HEK293 (cell line): ENCODE data around the gene PDK4.

ENCODE experiments used
- CTCF ChIA-PET: fragments of 350-600 bp; formaldehyde crosslinking; extraction: SDS; loops from one replicate; lab custom pipeline; 2021; ENCODE audit warnings: antibody characterized with exemption; lab: Yijun Ruan, JAX
- POLR2A ChIA-PET: fragments of 300-600 bp; formaldehyde crosslinking; extraction: SDS; loops from one replicate; lab custom pipeline; 2020; ENCODE audit warnings: antibody characterized with exemption, inconsistent platforms; lab: Yijun Ruan, JAX
- H3K27ac ChIP-seq: fragments of 200-500 bp; sonication (Bioruptor generic); 2 replicates; pipeline ENCODE4 v1.5.1; 2014; ENCODE audit warnings: low read depth, low read length, control low read depth, inconsistent platforms; ENCODE audit errors: extremely low read depth
- H3K36me3 ChIP-seq, 2 experiments: fragments of 200-500 bp in 1 of 2; sonication (Bioruptor generic) in 1 of 2; 1 replicate in 1 of 2; 2 replicates in 1 of 2; pipeline ENCODE4 v1.5.1; 2014 to 2017; ENCODE audit warnings: inconsistent platforms in 2 of 2, low read length in 2 of 2; ENCODE audit not compliant: control insufficient read depth in 2 of 2, insufficient read depth in 1 of 2
- H3K4me1 ChIP-seq: fragments of 200-500 bp; sonication (Bioruptor generic); 2 replicates; pipeline ENCODE4 v1.5.1; 2014; ENCODE audit warnings: mild to moderate bottlenecking, low read length, inconsistent platforms; ENCODE audit not compliant: control insufficient read depth, insufficient read depth
- H3K4me3 ChIP-seq: 2 replicates; pipeline ENCODE4 v1.5.1; 2011; ENCODE audit warnings: low read depth, mild to moderate bottlenecking, control low read depth, low read length, moderate library complexity
- H3K9me3 ChIP-seq: fragments of 200-500 bp; sonication (Bioruptor generic); 2 replicates; pipeline ENCODE4 v1.5.1; 2014; ENCODE audit warnings: low read depth, low read length, inconsistent platforms; ENCODE audit not compliant: control insufficient read depth, insufficient read depth
- GLIS1 ChIP-seq: fragments of 450-650 bp; formaldehyde crosslinking; IDR thresholded peaks from 2 replicates; pipeline ENCODE4 v1.5.1; 2016; ENCODE audit warnings: missing biosample characterization, missing genetic modification characterization
- KLF16 ChIP-seq: fragments of 450-650 bp; formaldehyde crosslinking; IDR thresholded peaks from 2 replicates; pipeline ENCODE4 v1.5.1; 2017; ENCODE audit warnings: missing biosample characterization, missing genetic modification characterization
- KLF8 ChIP-seq: fragments of 450-650 bp; formaldehyde crosslinking; IDR thresholded peaks from 2 replicates; pipeline ENCODE4 v1.5.1; 2016; ENCODE audit warnings: missing biosample characterization, missing genetic modification characterization
- ZBTB17 ChIP-seq: fragments of 450-650 bp; formaldehyde crosslinking; IDR thresholded peaks from 2 replicates; pipeline ENCODE4 v1.5.1; 2016; ENCODE audit warnings: missing biosample characterization, missing genetic modification characterization
- ZBTB48 ChIP-seq: fragments of 450-650 bp; formaldehyde crosslinking; IDR thresholded peaks from 2 replicates; pipeline ENCODE4 v1.5.1; 2016; ENCODE audit warnings: missing biosample characterization, missing genetic modification characterization
- ZFP41 ChIP-seq: fragments of 450-650 bp; formaldehyde crosslinking; IDR thresholded peaks from 2 replicates; pipeline ENCODE4 v1.5.1; 2016; ENCODE audit warnings: missing biosample characterization, missing genetic modification characterization, borderline replicate concordance
- ZNF133 ChIP-seq: fragments of 450-650 bp; formaldehyde crosslinking; IDR thresholded peaks from 2 replicates; pipeline ENCODE4 v1.5.1; 2016; ENCODE audit warnings: missing biosample characterization, missing genetic modification characterization
- ZNF138 ChIP-seq: fragments of 450-650 bp; formaldehyde crosslinking; IDR thresholded peaks from 2 replicates; pipeline ENCODE4 v1.5.1; 2016; ENCODE audit warnings: missing biosample characterization, missing genetic modification characterization, borderline replicate concordance
- ZNF266 ChIP-seq: fragments of 450-650 bp; formaldehyde crosslinking; IDR thresholded peaks from 2 replicates; pipeline ENCODE4 v1.5.1; 2016; ENCODE audit warnings: missing biosample characterization, missing genetic modification characterization, low read depth
- ZNF391 ChIP-seq: fragments of 450-650 bp; formaldehyde crosslinking; IDR thresholded peaks from 2 replicates; pipeline ENCODE4 v1.5.1; 2016; ENCODE audit warnings: low read depth, missing biosample characterization, missing genetic modification characterization, borderline replicate concordance
- ZNF561 ChIP-seq: fragments of 450-650 bp; IDR thresholded peaks from 2 replicates; pipeline ENCODE4 v1.5.1; 2018; ENCODE audit warnings: missing biosample characterization, missing genetic modification characterization, borderline replicate concordance
- ZNF677 ChIP-seq: fragments of 450-650 bp; IDR thresholded peaks from 2 replicates; pipeline ENCODE4 v1.5.0; 2018; ENCODE audit warnings: missing biosample characterization, mild to moderate bottlenecking, missing genetic modification characterization, moderate library complexity
- ZNF792 ChIP-seq: fragments of 450-650 bp; formaldehyde crosslinking; IDR thresholded peaks from 2 replicates; pipeline ENCODE4 v1.5.1; 2016; ENCODE audit warnings: missing biosample characterization, missing genetic modification characterization
- ZXDB ChIP-seq: fragments of 450-650 bp; formaldehyde crosslinking; IDR thresholded peaks from 2 replicates; pipeline ENCODE4 v1.5.1; 2016; ENCODE audit warnings: missing biosample characterization, missing genetic modification characterization
- TF ChIP-seq, protein P1 (sequence below): fragments of 450-650 bp; formaldehyde crosslinking; IDR thresholded peaks from 2 replicates; pipeline ENCODE4 v1.5.1; 2016; ENCODE audit warnings: missing biosample characterization, missing genetic modification characterization
- TF ChIP-seq, protein P2 (sequence below): fragments of 450-650 bp; formaldehyde crosslinking; IDR thresholded peaks from 2 replicates; pipeline ENCODE4 v1.5.1; 2017; ENCODE audit warnings: missing biosample characterization, missing genetic modification characterization
- TF ChIP-seq, protein P3 (sequence below): fragments of 450-650 bp; formaldehyde crosslinking; conservative IDR thresholded peaks from 2 replicates; pipeline ENCODE4 v1.5.1; 2016; ENCODE audit warnings: low read depth, missing biosample characterization, missing genetic modification characterization

PDK4 gene

DNA sequence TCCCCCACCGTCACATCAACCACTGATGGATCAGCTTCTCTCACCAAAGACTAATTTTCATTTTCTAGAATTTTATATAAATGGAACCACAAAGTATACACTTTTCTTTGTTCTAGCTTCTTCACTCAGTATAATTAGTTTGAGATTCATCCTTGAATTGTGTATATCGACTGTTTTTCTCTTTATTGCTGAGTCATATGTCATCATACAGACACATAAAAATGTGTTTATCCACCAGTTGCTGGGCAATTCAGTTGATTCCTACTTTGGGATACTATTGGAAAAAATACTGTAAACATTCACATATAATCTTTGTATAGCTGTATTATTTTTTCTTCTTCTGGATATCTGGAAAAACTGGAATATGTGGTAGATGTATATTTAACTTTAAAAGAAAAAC is 26.6 kb downstream of the PDK4 start:
- Histone ChIP-seq H3K9me3 (no peaks in the 10 kb centered on the region), H3K4me3 (no peak overlapping the region), H3K27ac (no peak overlapping the region), H3K36me3 (no peaks in the 10 kb centered on the region), H3K4me1 (no peaks in the 10 kb centered on the region)
- TF ChIP-seq ZNF677 (tag by site-specific recombination) (no peak), ZNF133 (tag by site-specific recombination) (no peak), ZNF391 (no peak), ZNF792 (no peak), GLIS1 (tag by site-specific recombination) (no peak)
- TF ChIP-seq, protein P1, sequence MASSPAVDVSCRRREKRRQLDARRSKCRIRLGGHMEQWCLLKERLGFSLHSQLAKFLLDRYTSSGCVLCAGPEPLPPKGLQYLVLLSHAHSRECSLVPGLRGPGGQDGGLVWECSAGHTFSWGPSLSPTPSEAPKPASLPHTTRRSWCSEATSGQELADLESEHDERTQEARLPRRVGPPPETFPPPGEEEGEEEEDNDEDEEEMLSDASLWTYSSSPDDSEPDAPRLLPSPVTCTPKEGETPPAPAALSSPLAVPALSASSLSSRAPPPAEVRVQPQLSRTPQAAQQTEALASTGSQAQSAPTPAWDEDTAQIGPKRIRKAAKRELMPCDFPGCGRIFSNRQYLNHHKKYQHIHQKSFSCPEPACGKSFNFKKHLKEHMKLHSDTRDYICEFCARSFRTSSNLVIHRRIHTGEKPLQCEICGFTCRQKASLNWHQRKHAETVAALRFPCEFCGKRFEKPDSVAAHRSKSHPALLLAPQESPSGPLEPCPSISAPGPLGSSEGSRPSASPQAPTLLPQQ: no peak
- TF ChIP-seq, protein P2, sequence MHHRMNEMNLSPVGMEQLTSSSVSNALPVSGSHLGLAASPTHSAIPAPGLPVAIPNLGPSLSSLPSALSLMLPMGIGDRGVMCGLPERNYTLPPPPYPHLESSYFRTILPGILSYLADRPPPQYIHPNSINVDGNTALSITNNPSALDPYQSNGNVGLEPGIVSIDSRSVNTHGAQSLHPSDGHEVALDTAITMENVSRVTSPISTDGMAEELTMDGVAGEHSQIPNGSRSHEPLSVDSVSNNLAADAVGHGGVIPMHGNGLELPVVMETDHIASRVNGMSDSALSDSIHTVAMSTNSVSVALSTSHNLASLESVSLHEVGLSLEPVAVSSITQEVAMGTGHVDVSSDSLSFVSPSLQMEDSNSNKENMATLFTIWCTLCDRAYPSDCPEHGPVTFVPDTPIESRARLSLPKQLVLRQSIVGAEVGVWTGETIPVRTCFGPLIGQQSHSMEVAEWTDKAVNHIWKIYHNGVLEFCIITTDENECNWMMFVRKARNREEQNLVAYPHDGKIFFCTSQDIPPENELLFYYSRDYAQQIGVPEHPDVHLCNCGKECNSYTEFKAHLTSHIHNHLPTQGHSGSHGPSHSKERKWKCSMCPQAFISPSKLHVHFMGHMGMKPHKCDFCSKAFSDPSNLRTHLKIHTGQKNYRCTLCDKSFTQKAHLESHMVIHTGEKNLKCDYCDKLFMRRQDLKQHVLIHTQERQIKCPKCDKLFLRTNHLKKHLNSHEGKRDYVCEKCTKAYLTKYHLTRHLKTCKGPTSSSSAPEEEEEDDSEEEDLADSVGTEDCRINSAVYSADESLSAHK: no peak
- POLR2A ChIA-PET: no interaction called here
- CTCF ChIA-PET: interaction anchor here (0.7 to 1.4 kb wide), 2 partner anchors 58 to 116 kb away, joined by 3 to 4 read pairs; no protein-coding TSS in a partner anchor

DNA sequence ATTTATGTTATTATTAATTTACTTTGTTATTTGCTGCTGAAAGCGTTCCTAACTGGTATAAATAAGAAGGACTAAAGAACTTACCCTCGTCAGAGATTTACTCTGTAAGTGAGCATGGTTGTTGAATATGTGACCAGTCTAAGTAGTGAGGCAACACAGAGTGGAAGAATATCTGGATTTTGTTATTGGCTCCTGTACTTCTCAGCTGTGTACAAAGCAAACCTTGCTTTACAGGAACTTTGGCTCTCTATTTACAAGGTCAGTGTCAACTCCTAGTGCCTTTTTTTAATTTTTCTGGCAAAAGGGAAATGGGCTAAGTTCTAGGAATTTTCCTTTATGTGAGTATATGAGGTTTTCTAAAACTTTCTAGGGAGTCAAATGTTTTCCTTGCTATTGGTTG is 35.6 kb downstream of the PDK4 start:
- CTCF ChIA-PET: interaction anchor here (0.6 to 0.7 kb wide), 2 partner anchors 13 to 51 kb away, joined by 3 to 4 read pairs; no protein-coding TSS in a partner anchor
- H3K27ac ChIP-seq: no peak overlapping the region
- no peaks in the 10 kb centered on the region for H3K36me3 ChIP-seq
- no peaks in the 10 kb centered on the region for H3K9me3 ChIP-seq
- POLR2A ChIA-PET: no interaction called here
- H3K4me1 ChIP-seq: no peaks in the 10 kb centered on the region
- no peak overlapping the region for H3K4me3 ChIP-seq
- no peak for TF ChIP-seq ZXDB (tag by site-specific recombination)

DNA sequence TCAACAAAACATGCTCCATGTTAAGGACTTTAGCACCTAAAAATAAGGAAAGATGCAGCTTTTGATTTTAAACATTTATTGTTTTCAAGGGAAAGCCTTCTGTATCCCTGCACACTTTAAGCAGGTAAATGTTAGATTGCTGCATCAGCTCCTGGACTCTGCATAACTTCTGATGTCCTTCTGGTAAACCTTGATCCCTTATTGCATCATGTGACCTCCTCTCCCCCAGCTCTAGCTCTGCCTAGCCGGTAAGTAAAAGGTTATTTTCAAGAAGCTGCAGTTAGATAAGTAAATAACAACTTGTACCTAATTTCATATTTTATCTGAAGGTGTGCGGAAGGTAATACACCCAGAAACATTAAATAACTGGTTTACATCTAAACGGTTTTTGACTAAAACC is 37.5 kb downstream of the PDK4 start:
- POLR2A ChIA-PET: no interaction called here
- CTCF ChIA-PET: interaction anchor here (0.6 to 2.5 kb wide), 4 partner anchors 15 to 747 kb away, joined by 3 to 6 read pairs (median 4); no protein-coding TSS in a partner anchor
- Histone ChIP-seq H3K9me3 (no peaks in the 10 kb centered on the region), H3K4me1 (no peaks in the 10 kb centered on the region), H3K27ac (no peak overlapping the region), H3K4me3 (no peak overlapping the region), H3K36me3 (no peaks in the 10 kb centered on the region)
- TF ChIP-seq ZNF561 (tag by site-specific recombination): no peak
- no peak for TF ChIP-seq ZBTB48 (tag by site-specific recombination)
- TF ChIP-seq KLF16 (tag by site-specific recombination): no peak
- TF ChIP-seq, protein P3, sequence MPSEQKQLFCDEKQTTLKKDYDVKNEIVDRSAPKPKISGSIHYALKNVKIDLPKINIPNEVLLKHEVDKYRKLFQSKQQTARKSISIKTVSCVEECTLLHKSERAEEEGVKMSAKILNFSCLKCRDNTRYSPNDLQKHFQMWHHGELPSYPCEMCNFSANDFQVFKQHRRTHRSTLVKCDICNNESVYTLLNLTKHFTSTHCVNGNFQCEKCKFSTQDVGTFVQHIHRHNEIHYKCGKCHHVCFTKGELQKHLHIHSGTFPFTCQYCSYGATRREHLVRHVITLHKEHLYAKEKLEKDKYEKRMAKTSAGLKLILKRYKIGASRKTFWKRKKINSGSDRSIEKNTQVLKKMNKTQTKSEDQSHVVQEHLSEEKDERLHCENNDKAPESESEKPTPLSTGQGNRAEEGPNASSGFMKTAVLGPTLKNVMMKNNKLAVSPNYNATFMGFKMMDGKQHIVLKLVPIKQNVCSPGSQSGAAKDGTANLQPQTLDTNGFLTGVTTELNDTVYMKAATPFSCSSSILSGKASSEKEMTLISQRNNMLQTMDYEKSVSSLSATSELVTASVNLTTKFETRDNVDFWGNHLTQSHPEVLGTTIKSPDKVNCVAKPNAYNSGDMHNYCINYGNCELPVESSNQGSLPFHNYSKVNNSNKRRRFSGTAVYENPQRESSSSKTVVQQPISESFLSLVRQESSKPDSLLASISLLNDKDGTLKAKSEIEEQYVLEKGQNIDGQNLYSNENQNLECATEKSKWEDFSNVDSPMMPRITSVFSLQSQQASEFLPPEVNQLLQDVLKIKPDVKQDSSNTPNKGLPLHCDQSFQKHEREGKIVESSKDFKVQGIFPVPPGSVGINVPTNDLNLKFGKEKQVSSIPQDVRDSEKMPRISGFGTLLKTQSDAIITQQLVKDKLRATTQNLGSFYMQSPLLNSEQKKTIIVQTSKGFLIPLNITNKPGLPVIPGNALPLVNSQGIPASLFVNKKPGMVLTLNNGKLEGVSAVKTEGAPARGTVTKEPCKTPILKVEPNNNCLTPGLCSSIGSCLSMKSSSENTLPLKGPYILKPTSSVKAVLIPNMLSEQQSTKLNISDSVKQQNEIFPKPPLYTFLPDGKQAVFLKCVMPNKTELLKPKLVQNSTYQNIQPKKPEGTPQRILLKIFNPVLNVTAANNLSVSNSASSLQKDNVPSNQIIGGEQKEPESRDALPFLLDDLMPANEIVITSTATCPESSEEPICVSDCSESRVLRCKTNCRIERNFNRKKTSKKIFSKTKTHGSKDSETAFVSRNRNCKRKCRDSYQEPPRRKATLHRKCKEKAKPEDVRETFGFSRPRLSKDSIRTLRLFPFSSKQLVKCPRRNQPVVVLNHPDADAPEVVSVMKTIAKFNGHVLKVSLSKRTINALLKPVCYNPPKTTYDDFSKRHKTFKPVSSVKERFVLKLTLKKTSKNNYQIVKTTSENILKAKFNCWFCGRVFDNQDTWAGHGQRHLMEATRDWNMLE (tag by site-specific recombination): no peak
- TF ChIP-seq ZFP41 (tag by site-specific recombination): no peak
- no peak for TF ChIP-seq ZNF266 (tag by site-specific recombination)
- TF ChIP-seq KLF8 (tag by site-specific recombination): no peak
- TF ChIP-seq ZBTB17: no peak
- no peak for TF ChIP-seq ZNF138 (tag by site-specific recombination)
